K562 (cell line): ENCODE measurements around the gene CYB5D1. TPM values are rescaled to one million over a fixed set of nuclear protein-coding genes. Genes with fewer than 3 reads are reported as not detected.

Source experiments
- ATAC-seq: fragments of 200-7000 bp; cut with Tn5 transposase; 3 replicates; pipeline ENCODE4 v1.9.1; 2020; ENCODE audit warnings: moderate library complexity
- BruUV-seq: library from RNA; stranded (reverse); fragments of 400-500 nt; replicated peaks from 2 replicates; lab custom pipeline; 2021; lab: Mats Ljungman, UMichigan
- CTCF ChIA-PET: fragments of 300-600 bp; formaldehyde crosslinking; extraction: SDS; loops from one replicate; lab custom pipeline; 2021; ENCODE audit warnings: low intra/inter-chr PET ratio; lab: Yijun Ruan, JAX
- POLR2A ChIA-PET: fragments of 300-600, 350-650 bp; sonication (Branson Sonifier 250); formaldehyde crosslinking; extraction: SDS; loops from one replicate; lab custom pipeline; 2021; ENCODE audit warnings: antibody characterized with exemption, inconsistent platforms; lab: Yijun Ruan, JAX
- DNase-seq, 4 experiments: peaks; one replicate each; pipeline versions ENCODE4 v3.0.0 to v3.0.0-alpha.2; 2011 to 2018; ENCODE audit warnings: low spot score in 3 of 4, mixed read lengths in 3 of 4; ENCODE audit errors: extremely low read depth in 1 of 4
- FAIRE-seq: peaks from 2 replicates; lab custom pipeline; 2011; peaks lifted over from hg19 to GRCh38; lab: Jason Lieb, UNC
- H2AFZ ChIP-seq: 2 replicates; pipeline ENCODE4 v1.6.0; 2011; ENCODE audit warnings: low read depth, low read length, control low read depth, inconsistent platforms
- H3K27ac ChIP-seq: fragments of 200-600 bp; 3 replicates; pipeline ENCODE4 v1.8.0; 2011; ENCODE audit warnings: low read depth, mild to moderate bottlenecking, control low read depth, inconsistent platforms, low read length, moderate library complexity, mixed read lengths; ENCODE audit errors: extremely low read depth
- H3K27me3 ChIP-seq, 2 experiments: fragments of 300-600 bp in 1 of 2; 2 replicates in 1 of 2; 3 replicates in 1 of 2; pipeline versions ENCODE4 v1.6.0 to v1.8.0; 2011; ENCODE audit warnings: inconsistent platforms in 2 of 2, low read length in 2 of 2, mild to moderate bottlenecking in 1 of 2, mixed read lengths in 1 of 2, moderate library complexity in 1 of 2; ENCODE audit not compliant: control insufficient read depth in 2 of 2, insufficient read depth in 2 of 2
- H3K36me3 ChIP-seq: fragments of 300-600 bp; 3 replicates; pipeline ENCODE4 v1.8.0; 2011; ENCODE audit warnings: mild to moderate bottlenecking, low read length, inconsistent platforms; ENCODE audit not compliant: control insufficient read depth, insufficient read depth
- H3K4me1 ChIP-seq, 2 experiments: fragments of 200-600 bp in 1 of 2; replicated peaks in 1 of 2; 2 replicates in 1 of 2; 3 replicates in 1 of 2; pipeline versions ENCODE4 v1.5.1 to v1.8.0; 2011; ENCODE audit warnings: inconsistent platforms in 2 of 2, low read length in 2 of 2, mild to moderate bottlenecking in 1 of 2, mixed read lengths in 1 of 2, moderate library complexity in 1 of 2; ENCODE audit not compliant: control insufficient read depth in 2 of 2, insufficient read depth in 2 of 2
- H3K4me2 ChIP-seq: 2 replicates; pipeline ENCODE4 v1.6.1; 2011; ENCODE audit warnings: low read length, control low read depth, inconsistent platforms, mixed read lengths; ENCODE audit not compliant: insufficient read depth
- H3K4me3 ChIP-seq: fragments of 200-600 bp; sonication (generic), shearing (Covaris generic); 2 replicates; pipeline ENCODE4 v1.5.1; 2016; ENCODE audit warnings: control low read depth, inconsistent platforms
- H3K79me2 ChIP-seq: fragments of 200-600 bp; 3 replicates; pipeline ENCODE4 v1.8.0; 2011; ENCODE audit warnings: low read length, inconsistent platforms; ENCODE audit not compliant: control insufficient read depth, insufficient read depth
- H3K9ac ChIP-seq, 2 experiments: 2 replicates each; pipeline versions ENCODE4 v1.6.0 to v1.6.1; 2011; ENCODE audit warnings: low read depth in 2 of 2, low read length in 2 of 2, control low read depth in 1 of 2, inconsistent platforms in 1 of 2, mild to moderate bottlenecking in 1 of 2, mixed read lengths in 1 of 2; ENCODE audit not compliant: insufficient read depth in 1 of 2
- H3K9me1 ChIP-seq: one replicate; pipeline ENCODE4 v1.6.0; 2011; ENCODE audit warnings: inconsistent platforms, mild to moderate bottlenecking, low read length, moderate library complexity; ENCODE audit not compliant: control insufficient read depth, insufficient read depth
- H3K9me3 ChIP-seq: replicated peaks from 2 replicates; pipeline ENCODE4 v1.5.1; 2011; ENCODE audit warnings: low read depth, low read length, inconsistent platforms; ENCODE audit not compliant: control insufficient read depth, insufficient read depth
- H4K20me1 ChIP-seq: replicated peaks from 2 replicates; pipeline ENCODE4 v1.6.1; 2011; ENCODE audit warnings: low read length, inconsistent platforms, mixed read lengths; ENCODE audit not compliant: control insufficient read depth, insufficient read depth
- CBFA2T2 ChIP-seq: fragments of 450-650 bp; conservative IDR thresholded peaks from 2 replicates; pipeline ENCODE4 v1.6.1; 2017; ENCODE audit warnings: mild to moderate bottlenecking
- CCNT2 ChIP-seq: IDR thresholded peaks from 2 replicates; pipeline ENCODE4 v1.6.1; 2011; ENCODE audit warnings: borderline replicate concordance, low read depth, mild to moderate bottlenecking, moderate library complexity, mixed read lengths, low read length; ENCODE audit not compliant: insufficient read length; ENCODE audit errors: extremely low read depth
- FIP1L1 ChIP-seq: fragments of 200-400 bp; formaldehyde crosslinking; IDR thresholded peaks from 2 replicates; pipeline ENCODE4 v1.6.1; 2018; ENCODE audit warnings: mild to moderate bottlenecking, low read depth, low read length; ENCODE audit not compliant: poor library complexity, severe bottlenecking
- HDAC8 ChIP-seq: fragments of 450-650 bp; IDR thresholded peaks from 2 replicates; pipeline ENCODE4 v1.6.1; 2016; ENCODE audit warnings: mild to moderate bottlenecking, missing genetic modification characterization, moderate library complexity, missing compliant biosample characterization
- JUND ChIP-seq, 2 experiments: IDR thresholded peaks; 2 replicates in 1 of 2; 3 replicates in 1 of 2; pipeline ENCODE4 v1.6.1; 2011; ENCODE audit warnings: borderline replicate concordance in 2 of 2, low read depth in 2 of 2, low read length in 2 of 2, improper control_type of control experiment in 1 of 2, missing biosample characterization in 1 of 2, missing genetic modification characterization in 1 of 2, missing genetic modification reagents in 1 of 2
- KDM5B ChIP-seq: fragments of 200-600 bp; sonication (generic); IDR thresholded peaks from 2 replicates; pipeline ENCODE4 v1.6.1; 2012; ENCODE audit warnings: low read depth, mild to moderate bottlenecking, moderate library complexity, low read length, control low read depth, inconsistent platforms; ENCODE audit not compliant: insufficient replicate concordance
- MAFG ChIP-seq: fragments of 450-650 bp; conservative IDR thresholded peaks from 2 replicates; pipeline ENCODE4 v1.6.1; 2016; ENCODE audit warnings: missing genetic modification characterization, missing compliant biosample characterization
- NFATC3 ChIP-seq: fragments of 450-650 bp; IDR thresholded peaks from 2 replicates; pipeline ENCODE4 v1.6.1; 2017; ENCODE audit warnings: mild to moderate bottlenecking
- POLR2A ChIP-seq: fragments of 450-650 bp; conservative IDR thresholded peaks from 2 replicates; pipeline ENCODE4 v1.6.1; 2016
- SMARCB1 ChIP-seq: IDR thresholded peaks from 2 replicates; pipeline ENCODE4 v1.6.1; 2011; ENCODE audit warnings: improper control_type of control experiment, low read depth; ENCODE audit not compliant: insufficient read length
- TCF3 ChIP-seq: sonication (generic); formaldehyde crosslinking; IDR thresholded peaks from 2 replicates; pipeline ENCODE4 v1.4.0; 2020; ENCODE audit warnings: mild to moderate bottlenecking, missing genetic modification reagents
- ZBTB7A ChIP-seq: IDR thresholded peaks from 2 replicates; pipeline ENCODE4 v1.6.1; 2011; ENCODE audit warnings: low read depth, mild to moderate bottlenecking, low read length, moderate library complexity, borderline replicate concordance; ENCODE audit not compliant: control insufficient read depth
- ZNF175 ChIP-seq: fragments of 200-800 bp; sonication (Bioruptor generic); IDR thresholded peaks from 2 replicates; pipeline ENCODE4 v1.6.1; 2016; ENCODE audit warnings: low read depth, mild to moderate bottlenecking, missing genetic modification characterization, missing compliant biosample characterization
- ZNF507 ChIP-seq: conservative IDR thresholded peaks from 2 replicates; pipeline ENCODE4 v1.6.1; 2017; ENCODE audit warnings: missing genetic modification characterization, missing compliant biosample characterization
- ZSCAN32 ChIP-seq: fragments of 450-650 bp; formaldehyde crosslinking; IDR thresholded peaks from 2 replicates; pipeline ENCODE4 v1.4.0; 2020; ENCODE audit warnings: mild to moderate bottlenecking, moderate library complexity
- WGBS: fragments of 100-300 bp; shearing (Covaris generic); methylation state at CpG from one replicate; pipeline ENCODE4 v1.1.6; 2016; ENCODE audit warnings: low coverage, mixed read lengths; ENCODE audit not compliant: insufficient coverage; ENCODE audit errors: missing lambda C conversion rate; 5-methylcytosine and 5-hydroxymethylcytosine counted together
- in situ Hi-C: fragments of 300-500 bp; cut with MboI; formaldehyde crosslinking; loops from 4 replicates; pipeline ENCODE4 v1.15.0; 2018; ENCODE audit warnings: inconsistent platforms, mixed read lengths
- intact Hi-C: fragments of 100-400 bp; cut with micrococcal nuclease; formaldehyde crosslinking; loops from 2 replicates; pipeline ENCODE4 v1.14.2; 2022
- polyA plus RNA-seq, 8 experiments: library from polyadenylated mRNA; depleted of rRNA in 4 of 8; stranded (reverse) in 5 of 8; unstranded in 3 of 8; fragments of >200 nt; fragmentation: Nextera tagmentation in 2 of 8; fragmentation: Illumina TruSeq in 1 of 8; extraction: Ambion mirVana in 2 of 8; extraction: Trizol in 1 of 8; gene quantifications; 2 replicates each; pipeline versions ENCODE4 v1.2.1 to v1.2.3, GENCODE V29; 2011 to 2014; ENCODE audit warnings: inconsistent platforms in 1 of 8, missing spikeins in 1 of 8
- total RNA-seq, 7 experiments: library from RNA; depleted of rRNA in 6 of 7; stranded (reverse); fragments of >200 nt in 6 of 7; fragmentation: Illumina TruSeq in 2 of 7; extraction: Trizol in 2 of 7; gene quantifications; 2 replicates each; pipeline versions ENCODE4 v1.2.1 to v1.2.3, GENCODE V29; 2011 to 2021; ENCODE audit warnings: low replicate concordance in 1 of 7
- TF ChIP-seq, protein P1 (sequence below): sonication (generic); formaldehyde crosslinking; IDR thresholded peaks from 2 replicates; pipeline ENCODE4 v1.9.0; 2022; ENCODE audit warnings: mild to moderate bottlenecking, missing genetic modification reagents
- TF ChIP-seq, protein P2 (sequence below): fragments of 200-800 bp; sonication (Bioruptor generic); IDR thresholded peaks from 2 replicates; pipeline ENCODE4 v1.6.1; 2017; ENCODE audit warnings: missing genetic modification characterization, missing compliant biosample characterization
- TF ChIP-seq, protein P3 (sequence below): sonication (generic); formaldehyde crosslinking; IDR thresholded peaks from 2 replicates; pipeline ENCODE4 v1.5.0; 2020; ENCODE audit warnings: missing genetic modification reagents

Gene CYB5D1
- total and polyA plus RNA-seq, 9 of the 15 experiments (the other 6 are each of a cell fraction or from before 2014, with no cell fraction given) = 2.4 to 7.9 (median 5.7) TPM

- TF ChIP-seq TCF3 (CRISPR knock-in tag) (0 out of 2 replicates have a peak, but pooled peaks have one; percentile 9), SMARCB1 (no peak), CCNT2 (no peak), ZSCAN32 (no peak), ZNF175 (CRISPR knock-in tag) (no peak), HDAC8 (tag) (no peak), ZNF507 (tag) (no peak), KDM5B (no peak)
- TF ChIP-seq, protein P1, sequence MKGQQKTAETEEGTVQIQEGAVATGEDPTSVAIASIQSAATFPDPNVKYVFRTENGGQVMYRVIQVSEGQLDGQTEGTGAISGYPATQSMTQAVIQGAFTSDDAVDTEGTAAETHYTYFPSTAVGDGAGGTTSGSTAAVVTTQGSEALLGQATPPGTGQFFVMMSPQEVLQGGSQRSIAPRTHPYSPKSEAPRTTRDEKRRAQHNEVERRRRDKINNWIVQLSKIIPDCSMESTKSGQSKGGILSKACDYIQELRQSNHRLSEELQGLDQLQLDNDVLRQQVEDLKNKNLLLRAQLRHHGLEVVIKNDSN (CRISPR knock-in tag) = peak; percentile 88
These were observed 16.3 kb upstream of the CYB5D1 start (continued) for GRCh38 chr17:7841396-7841914.

- H3K36me3 ChIP-seq = peaks cover 27% of the 10 kb centered on the region; the same call in 2 of the 3 replicates
- no TSS peak for BruUV-seq
- peak overlapping the region; percentile 81 for H2AFZ ChIP-seq
- no peaks in the 10 kb centered on the region for H3K9me3 ChIP-seq
- no peaks in the 10 kb centered on the region for H3K27me3 ChIP-seq
- ChIA-PET CTCF (interaction anchor here (0.6 to 1.1 kb wide), 2 partner anchors 19 to 97 kb away, joined by 3 to 4 read pairs; no protein-coding TSS in a partner anchor), POLR2A (interaction anchor here (0.5 to 1.2 kb wide), 4 partner anchors 8 to 37 kb away, joined by 3 to 8 read pairs (median 4); no protein-coding TSS in a partner anchor)
- H3K79me2 ChIP-seq = peaks cover 62% of the 10 kb centered on the region
- peak; percentile 24 for ATAC-seq
- peak overlapping the region; percentile 97 for H3K9ac ChIP-seq
- peaks cover 38 to 58% of the 10 kb centered on the region in 2 experiments for H3K4me1 ChIP-seq
- peak overlapping the region; percentile 76 for H3K4me3 ChIP-seq
- peak overlapping the region; percentile 92 for H3K4me2 ChIP-seq
- H3K27ac ChIP-seq = peak overlapping the region; percentile 99
- WGBS = 0% methylated on average over 23 of the region's 46 CpGs
- peak; percentile 59 for FAIRE-seq
- DNase-seq = peak; percentile 70 to 88 (median 79)
- intact Hi-C loops = no loop called here
- peaks cover 3% of the 10 kb centered on the region for H3K9me1 ChIP-seq
- peaks cover 4% of the 10 kb centered on the region for H4K20me1 ChIP-seq
- in situ Hi-C loops = no loop called here
- 0 out of 2 replicates have a peak, but pooled peaks have one; percentile 65 for TF ChIP-seq ZBTB7A
- no peak for TF ChIP-seq CBFA2T2
- TF ChIP-seq MAFG (tag) = no peak
- TF ChIP-seq, protein P2, sequence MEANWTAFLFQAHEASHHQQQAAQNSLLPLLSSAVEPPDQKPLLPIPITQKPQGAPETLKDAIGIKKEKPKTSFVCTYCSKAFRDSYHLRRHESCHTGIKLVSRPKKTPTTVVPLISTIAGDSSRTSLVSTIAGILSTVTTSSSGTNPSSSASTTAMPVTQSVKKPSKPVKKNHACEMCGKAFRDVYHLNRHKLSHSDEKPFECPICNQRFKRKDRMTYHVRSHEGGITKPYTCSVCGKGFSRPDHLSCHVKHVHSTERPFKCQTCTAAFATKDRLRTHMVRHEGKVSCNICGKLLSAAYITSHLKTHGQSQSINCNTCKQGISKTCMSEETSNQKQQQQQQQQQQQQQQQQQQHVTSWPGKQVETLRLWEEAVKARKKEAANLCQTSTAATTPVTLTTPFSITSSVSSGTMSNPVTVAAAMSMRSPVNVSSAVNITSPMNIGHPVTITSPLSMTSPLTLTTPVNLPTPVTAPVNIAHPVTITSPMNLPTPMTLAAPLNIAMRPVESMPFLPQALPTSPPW = peak; percentile 76
- TF ChIP-seq JUND (IDR thresholded peaks at IDR 0.05; ENCODE audit: borderline replicate concordance, low read depth, low read length) = no peak
- 0 out of 3 replicates have a peak, but pooled peaks have one; percentile 4 for TF ChIP-seq JUND (tag; IDR thresholded peaks at IDR 0.05; ENCODE audit: borderline replicate concordance, low read depth, low read length)
- TF ChIP-seq NFATC3 = no peak
- TF ChIP-seq, protein P3, sequence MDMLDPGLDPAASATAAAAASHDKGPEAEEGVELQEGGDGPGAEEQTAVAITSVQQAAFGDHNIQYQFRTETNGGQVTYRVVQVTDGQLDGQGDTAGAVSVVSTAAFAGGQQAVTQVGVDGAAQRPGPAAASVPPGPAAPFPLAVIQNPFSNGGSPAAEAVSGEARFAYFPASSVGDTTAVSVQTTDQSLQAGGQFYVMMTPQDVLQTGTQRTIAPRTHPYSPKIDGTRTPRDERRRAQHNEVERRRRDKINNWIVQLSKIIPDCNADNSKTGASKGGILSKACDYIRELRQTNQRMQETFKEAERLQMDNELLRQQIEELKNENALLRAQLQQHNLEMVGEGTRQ = peak; percentile 62
- no peak for TF ChIP-seq POLR2A
- no peak for TF ChIP-seq FIP1L1
These were observed 15.9 kb upstream of the CYB5D1 start for GRCh38 chr17:7841915-7842379.
